HepG2 (cell line): ENCODE data around the gene RAPGEF2. TPM values are rescaled to one million over a fixed set of nuclear protein-coding genes. Genes with fewer than 3 reads are reported as not detected.

Source experiments
- ATAC-seq: fragments of 200-7000 bp; cut with Tn5 transposase; 3 replicates; pipeline ENCODE4 v1.9.1; 2020; ENCODE audit warnings: mild to moderate bottlenecking, moderate library complexity
- BruUV-seq: library from RNA; stranded (reverse); fragments of 400-500 nt; replicated peaks from 2 replicates; lab custom pipeline; 2021; lab: Mats Ljungman, UMichigan
- CTCF ChIA-PET: fragments of 300-600 bp; formaldehyde crosslinking; extraction: SDS; loops from one replicate; lab custom pipeline; 2021; ENCODE audit warnings: low total read pairs, inconsistent platforms, low intra/inter-chr PET ratio; lab: Yijun Ruan, JAX
- POLR2A ChIA-PET: fragments of 350-600 bp; sonication (Branson Sonifier 250); formaldehyde crosslinking; loops from one replicate; lab custom pipeline; 2020; ENCODE audit warnings: antibody characterized with exemption, inconsistent platforms; lab: Yijun Ruan, JAX
- DNase-seq: peaks from one replicate; pipeline ENCODE4 v3.0.0-alpha.2; 2015; ENCODE audit warnings: low spot score
- FAIRE-seq: peaks from 3 replicates; lab custom pipeline; 2011; peaks lifted over from hg19 to GRCh38; lab: Jason Lieb, UNC
- H2AFZ ChIP-seq: one replicate; pipeline ENCODE4 v1.6.1; 2011; ENCODE audit warnings: low read length, inconsistent platforms
- H3K27ac ChIP-seq: fragments of 300-600 bp; 3 replicates; pipeline ENCODE4 v1.8.0; 2011; ENCODE audit warnings: mixed run types, mild to moderate bottlenecking, mixed read lengths, low read length, inconsistent platforms; ENCODE audit not compliant: insufficient read depth; ENCODE audit errors: extremely low read length
- H3K27me3 ChIP-seq, 2 experiments: fragments of 200-600 bp in 1 of 2; 2 replicates in 1 of 2; 3 replicates in 1 of 2; pipeline versions ENCODE4 v1.6.0 to v1.8.0; 2011; ENCODE audit warnings: low read length in 2 of 2, mild to moderate bottlenecking in 2 of 2, moderate library complexity in 2 of 2, inconsistent platforms in 1 of 2; ENCODE audit not compliant: insufficient read depth in 2 of 2, control insufficient read depth in 1 of 2
- H3K36me3 ChIP-seq, 2 experiments: fragments of 200-600 bp in 1 of 2; replicated peaks in 1 of 2; 2 replicates in 1 of 2; 3 replicates in 1 of 2; pipeline versions ENCODE4 v1.5.1 to v1.8.0; 2011; ENCODE audit warnings: low read length in 2 of 2, inconsistent platforms in 1 of 2; ENCODE audit not compliant: insufficient read depth in 2 of 2, control insufficient read depth in 1 of 2
- H3K4me1 ChIP-seq: 2 replicates; pipeline ENCODE4 v1.5.1; 2012; ENCODE audit warnings: low read length, inconsistent platforms; ENCODE audit not compliant: insufficient read depth
- H3K4me2 ChIP-seq: 2 replicates; pipeline ENCODE4 v1.6.0; 2011; ENCODE audit warnings: low read depth, low read length, inconsistent platforms
- H3K4me3 ChIP-seq, 3 experiments: fragments of 200-600 bp in 1 of 3; sonication (generic), shearing (Covaris generic) in 1 of 3; replicated peaks in 1 of 3; 2 replicates each; pipeline ENCODE4 v1.5.1; 2011 to 2016; ENCODE audit warnings: low read length in 3 of 3, inconsistent platforms in 2 of 3, low read depth in 2 of 3, mild to moderate bottlenecking in 2 of 3, control low read depth in 1 of 3, mixed read lengths in 1 of 3; ENCODE audit not compliant: insufficient read depth in 1 of 3
- H3K79me2 ChIP-seq: one replicate; pipeline ENCODE4 v1.6.1; 2011; ENCODE audit warnings: low read length, inconsistent platforms; ENCODE audit not compliant: insufficient read depth
- H3K9ac ChIP-seq: 2 replicates; pipeline ENCODE4 v1.6.0; 2011; ENCODE audit warnings: mild to moderate bottlenecking, low read depth, low read length, inconsistent platforms; ENCODE audit not compliant: insufficient read depth
- H3K9me3 ChIP-seq: 2 replicates; pipeline ENCODE4 v1.5.1; 2012; ENCODE audit warnings: mild to moderate bottlenecking, low read length
- H4K20me1 ChIP-seq: 2 replicates; pipeline ENCODE4 v1.6.0; 2011; ENCODE audit warnings: inconsistent platforms, mild to moderate bottlenecking, low read length, moderate library complexity; ENCODE audit not compliant: insufficient read depth
- AGO1 ChIP-seq: fragments of 200-400 bp; formaldehyde crosslinking; IDR thresholded peaks from 2 replicates; pipeline ENCODE4 v1.6.1; 2017; ENCODE audit warnings: mild to moderate bottlenecking, low read depth, low read length, moderate library complexity; ENCODE audit not compliant: poor library complexity, severe bottlenecking
- ATRX ChIP-seq: sonication (generic); formaldehyde crosslinking; IDR thresholded peaks from 2 replicates; pipeline ENCODE4 v1.4.0; 2020; ENCODE audit warnings: missing genetic modification reagents, borderline replicate concordance
- GFI1 ChIP-seq: sonication (generic); formaldehyde crosslinking; IDR thresholded peaks from 2 replicates; pipeline ENCODE4 v1.5.0; 2020; ENCODE audit warnings: missing genetic modification reagents, mild to moderate bottlenecking, borderline replicate concordance
- MBD4 ChIP-seq: IDR thresholded peaks from 2 replicates; pipeline ENCODE4 v1.6.1; 2012; ENCODE audit warnings: low read length, inconsistent platforms, borderline replicate concordance
- NFIC ChIP-seq: IDR thresholded peaks from 2 replicates; pipeline ENCODE4 v1.6.1; 2012; ENCODE audit warnings: mild to moderate bottlenecking, low read length, inconsistent platforms
- PHF8 ChIP-seq: sonication (generic); formaldehyde crosslinking; IDR thresholded peaks from 2 replicates; pipeline ENCODE4 v1.5.0; 2020; ENCODE audit warnings: missing genetic modification reagents
- POLR2A ChIP-seq, 2 experiments: IDR thresholded peaks; 2 replicates each; pipeline ENCODE4 v1.6.1; 2011; ENCODE audit warnings: low read depth in 2 of 2, low read length in 2 of 2, mild to moderate bottlenecking in 1 of 2, moderate library complexity in 1 of 2; ENCODE audit not compliant: insufficient read depth in 1 of 2
- RXRB ChIP-seq: IDR thresholded peaks from 2 replicates; pipeline ENCODE4 v1.6.1; 2016; ENCODE audit warnings: borderline replicate concordance, missing genetic modification reagents, missing compliant biosample characterization
- ZNF550 ChIP-seq: sonication (generic); formaldehyde crosslinking; IDR thresholded peaks from 2 replicates; pipeline ENCODE4 v1.4.0; 2020; ENCODE audit warnings: mild to moderate bottlenecking, missing genetic modification reagents, borderline replicate concordance
- ZNF552 ChIP-seq: sonication (generic); formaldehyde crosslinking; IDR thresholded peaks from 2 replicates; pipeline ENCODE4 v1.9.0; 2022; ENCODE audit warnings: missing genetic modification reagents, mild to moderate bottlenecking, borderline replicate concordance
- ZNF703 ChIP-seq: sonication (generic); formaldehyde crosslinking; IDR thresholded peaks from 2 replicates; pipeline ENCODE4 v1.5.1; 2020; ENCODE audit warnings: missing genetic modification reagents, mild to moderate bottlenecking, moderate library complexity, borderline replicate concordance
- ZNF737 ChIP-seq: sonication (generic); formaldehyde crosslinking; IDR thresholded peaks from 2 replicates; pipeline ENCODE4 v1.5.0; 2020; ENCODE audit warnings: missing genetic modification reagents, mild to moderate bottlenecking, borderline replicate concordance
- ZNF775 ChIP-seq: sonication (generic); formaldehyde crosslinking; IDR thresholded peaks from 2 replicates; pipeline ENCODE4 v1.4.0; 2020; ENCODE audit warnings: missing genetic modification reagents, mild to moderate bottlenecking, moderate library complexity, borderline replicate concordance
- WGBS: methylation state at CpG from one replicate; pipeline ENCODE4 v1.1.6; 2017; ENCODE audit warnings: low lambda C conversion rate; 5-methylcytosine and 5-hydroxymethylcytosine counted together
- in situ Hi-C: cut with HindIII; loops from 2 replicates; pipeline ENCODE4 v1.10.0; 2017; ENCODE audit warnings: low pct_unique_long_range_greater_than_20kb; ENCODE audit not compliant: extremely low pct_ligation_motif_present
- intact Hi-C: fragments of 100-400 bp; cut with micrococcal nuclease; formaldehyde crosslinking; loops from one replicate; pipeline ENCODE4 v1.10.0; 2022; ENCODE audit not compliant: unreplicated experiment
- polyA plus RNA-seq, 8 experiments: library from polyadenylated mRNA; depleted of rRNA in 3 of 8; stranded (reverse) in 7 of 8; unstranded in 1 of 8; fragments of >200 nt; fragmentation: Illumina TruSeq in 4 of 8; extraction: Trizol in 4 of 8; gene quantifications; 2 replicates each; pipeline versions ENCODE4 v1.2.1 to v1.2.3, GENCODE V29; 2011 to 2016; ENCODE audit warnings: low read depth in 4 of 8, missing spikeins in 1 of 8, mixed read lengths in 1 of 8; ENCODE audit not compliant: insufficient read depth in 1 of 8
- total RNA-seq, 5 experiments: library from RNA; depleted of rRNA; stranded (reverse); fragments of >200 nt; fragmentation: Illumina TruSeq; extraction: Trizol; gene quantifications; 2 replicates each; pipeline ENCODE4 v1.2.3, GENCODE V29; 2016; ENCODE audit warnings: low read depth in 1 of 5
- TF ChIP-seq, protein P1 (sequence below): sonication (generic); formaldehyde crosslinking; IDR thresholded peaks from 2 replicates; pipeline ENCODE4 v1.4.0; 2020; ENCODE audit warnings: missing genetic modification reagents
- TF ChIP-seq, protein P2 (sequence below): sonication (generic); formaldehyde crosslinking; IDR thresholded peaks from 2 replicates; pipeline ENCODE4 v1.4.0; 2020; ENCODE audit warnings: missing genetic modification reagents, borderline replicate concordance

Gene RAPGEF2
- total and polyA plus RNA-seq, 2 of the 13 experiments (the other 11 are each of a cell fraction or from before 2014, with no cell fraction given) = 19.2 to 23.0 TPM

DNA sequence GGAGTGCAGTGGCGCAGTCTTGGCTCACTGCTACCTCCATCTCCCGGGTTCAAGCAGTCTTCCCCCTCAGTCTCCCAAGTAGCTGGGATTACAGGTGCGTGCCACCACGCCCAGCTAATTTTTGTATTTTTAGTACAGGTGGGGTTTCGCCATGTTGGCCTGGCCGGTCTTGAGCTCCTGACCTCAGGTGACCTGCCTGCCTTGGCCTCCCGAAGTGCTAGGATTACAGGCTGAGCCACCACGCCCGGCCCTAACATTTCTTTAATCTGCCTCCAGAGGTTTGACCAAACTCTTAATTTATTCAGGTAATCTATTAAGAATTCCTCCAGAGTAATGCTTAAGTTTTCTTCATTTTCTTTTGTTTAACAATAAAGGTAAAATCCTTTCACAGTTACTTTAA lies 171.0 kb downstream of the RAPGEF2 start:
- Histone ChIP-seq H3K36me3 (no peaks in the 10 kb centered on the region), H3K4me1 (peaks cover 26% of the 10 kb centered on the region), H4K20me1 (no peaks in the 10 kb centered on the region), H3K4me3 (no peak overlapping the region), H2AFZ (no peak overlapping the region), H3K4me2 (no peak overlapping the region), H3K27me3 (no peaks in the 10 kb centered on the region), H3K27ac (no peak overlapping the region), H3K9ac (no peak overlapping the region), H3K79me2 (no peaks in the 10 kb centered on the region), H3K9me3 (no peaks in the 10 kb centered on the region)
- in situ Hi-C loops = no loop called here
- ChIA-PET POLR2A (no interaction called here), CTCF (no interaction called here)
- no peak for DNase-seq
- BruUV-seq = no TSS peak
- no peak for ATAC-seq
- intact Hi-C loops = no loop called here
- WGBS = 96% methylated on average over 9 of the region's 9 CpGs
- FAIRE-seq = no peak
- TF ChIP-seq ZNF775 (CRISPR knock-in tag) (no peak), ATRX (CRISPR knock-in tag) (no peak), ZNF550 (CRISPR knock-in tag) (no peak), MBD4 (no peak), AGO1 (no peak), GFI1 (CRISPR knock-in tag) (no peak), NFIC (no peak), ZNF737 (CRISPR knock-in tag) (no peak), ZNF703 (CRISPR knock-in tag) (no peak), PHF8 (CRISPR knock-in tag) (no peak), ZNF552 (CRISPR knock-in tag) (no peak), POLR2A (IDR thresholded peaks at IDR 0.05; ENCODE audit: insufficient read depth in 1 of 2, low read depth in 2 of 2, low read length in 2 of 2) (no peak), RXRB (CRISPR knock-in tag) (no peak)
- TF ChIP-seq, protein P1, sequence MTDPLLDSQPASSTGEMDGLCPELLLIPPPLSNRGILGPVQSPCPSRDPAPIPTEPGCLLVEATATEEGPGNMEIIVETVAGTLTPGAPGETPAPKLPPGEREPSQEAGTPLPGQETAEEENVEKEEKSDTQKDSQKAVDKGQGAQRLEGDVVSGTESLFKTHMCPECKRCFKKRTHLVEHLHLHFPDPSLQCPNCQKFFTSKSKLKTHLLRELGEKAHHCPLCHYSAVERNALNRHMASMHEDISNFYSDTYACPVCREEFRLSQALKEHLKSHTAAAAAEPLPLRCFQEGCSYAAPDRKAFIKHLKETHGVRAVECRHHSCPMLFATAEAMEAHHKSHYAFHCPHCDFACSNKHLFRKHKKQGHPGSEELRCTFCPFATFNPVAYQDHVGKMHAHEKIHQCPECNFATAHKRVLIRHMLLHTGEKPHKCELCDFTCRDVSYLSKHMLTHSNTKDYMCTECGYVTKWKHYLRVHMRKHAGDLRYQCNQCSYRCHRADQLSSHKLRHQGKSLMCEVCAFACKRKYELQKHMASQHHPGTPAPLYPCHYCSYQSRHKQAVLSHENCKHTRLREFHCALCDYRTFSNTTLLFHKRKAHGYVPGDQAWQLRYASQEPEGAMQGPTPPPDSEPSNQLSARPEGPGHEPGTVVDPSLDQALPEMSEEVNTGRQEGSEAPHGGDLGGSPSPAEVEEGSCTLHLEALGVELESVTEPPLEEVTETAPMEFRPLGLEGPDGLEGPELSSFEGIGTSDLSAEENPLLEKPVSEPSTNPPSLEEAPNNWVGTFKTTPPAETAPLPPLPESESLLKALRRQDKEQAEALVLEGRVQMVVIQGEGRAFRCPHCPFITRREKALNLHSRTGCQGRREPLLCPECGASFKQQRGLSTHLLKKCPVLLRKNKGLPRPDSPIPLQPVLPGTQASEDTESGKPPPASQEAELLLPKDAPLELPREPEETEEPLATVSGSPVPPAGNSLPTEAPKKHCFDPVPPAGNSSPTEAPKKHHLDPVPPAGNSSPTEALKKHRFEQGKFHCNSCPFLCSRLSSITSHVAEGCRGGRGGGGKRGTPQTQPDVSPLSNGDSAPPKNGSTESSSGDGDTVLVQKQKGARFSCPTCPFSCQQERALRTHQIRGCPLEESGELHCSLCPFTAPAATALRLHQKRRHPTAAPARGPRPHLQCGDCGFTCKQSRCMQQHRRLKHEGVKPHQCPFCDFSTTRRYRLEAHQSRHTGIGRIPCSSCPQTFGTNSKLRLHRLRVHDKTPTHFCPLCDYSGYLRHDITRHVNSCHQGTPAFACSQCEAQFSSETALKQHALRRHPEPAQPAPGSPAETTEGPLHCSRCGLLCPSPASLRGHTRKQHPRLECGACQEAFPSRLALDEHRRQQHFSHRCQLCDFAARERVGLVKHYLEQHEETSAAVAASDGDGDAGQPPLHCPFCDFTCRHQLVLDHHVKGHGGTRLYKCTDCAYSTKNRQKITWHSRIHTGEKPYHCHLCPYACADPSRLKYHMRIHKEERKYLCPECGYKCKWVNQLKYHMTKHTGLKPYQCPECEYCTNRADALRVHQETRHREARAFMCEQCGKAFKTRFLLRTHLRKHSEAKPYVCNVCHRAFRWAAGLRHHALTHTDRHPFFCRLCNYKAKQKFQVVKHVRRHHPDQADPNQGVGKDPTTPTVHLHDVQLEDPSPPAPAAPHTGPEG (CRISPR knock-in tag) = no peak
- TF ChIP-seq, protein P2, sequence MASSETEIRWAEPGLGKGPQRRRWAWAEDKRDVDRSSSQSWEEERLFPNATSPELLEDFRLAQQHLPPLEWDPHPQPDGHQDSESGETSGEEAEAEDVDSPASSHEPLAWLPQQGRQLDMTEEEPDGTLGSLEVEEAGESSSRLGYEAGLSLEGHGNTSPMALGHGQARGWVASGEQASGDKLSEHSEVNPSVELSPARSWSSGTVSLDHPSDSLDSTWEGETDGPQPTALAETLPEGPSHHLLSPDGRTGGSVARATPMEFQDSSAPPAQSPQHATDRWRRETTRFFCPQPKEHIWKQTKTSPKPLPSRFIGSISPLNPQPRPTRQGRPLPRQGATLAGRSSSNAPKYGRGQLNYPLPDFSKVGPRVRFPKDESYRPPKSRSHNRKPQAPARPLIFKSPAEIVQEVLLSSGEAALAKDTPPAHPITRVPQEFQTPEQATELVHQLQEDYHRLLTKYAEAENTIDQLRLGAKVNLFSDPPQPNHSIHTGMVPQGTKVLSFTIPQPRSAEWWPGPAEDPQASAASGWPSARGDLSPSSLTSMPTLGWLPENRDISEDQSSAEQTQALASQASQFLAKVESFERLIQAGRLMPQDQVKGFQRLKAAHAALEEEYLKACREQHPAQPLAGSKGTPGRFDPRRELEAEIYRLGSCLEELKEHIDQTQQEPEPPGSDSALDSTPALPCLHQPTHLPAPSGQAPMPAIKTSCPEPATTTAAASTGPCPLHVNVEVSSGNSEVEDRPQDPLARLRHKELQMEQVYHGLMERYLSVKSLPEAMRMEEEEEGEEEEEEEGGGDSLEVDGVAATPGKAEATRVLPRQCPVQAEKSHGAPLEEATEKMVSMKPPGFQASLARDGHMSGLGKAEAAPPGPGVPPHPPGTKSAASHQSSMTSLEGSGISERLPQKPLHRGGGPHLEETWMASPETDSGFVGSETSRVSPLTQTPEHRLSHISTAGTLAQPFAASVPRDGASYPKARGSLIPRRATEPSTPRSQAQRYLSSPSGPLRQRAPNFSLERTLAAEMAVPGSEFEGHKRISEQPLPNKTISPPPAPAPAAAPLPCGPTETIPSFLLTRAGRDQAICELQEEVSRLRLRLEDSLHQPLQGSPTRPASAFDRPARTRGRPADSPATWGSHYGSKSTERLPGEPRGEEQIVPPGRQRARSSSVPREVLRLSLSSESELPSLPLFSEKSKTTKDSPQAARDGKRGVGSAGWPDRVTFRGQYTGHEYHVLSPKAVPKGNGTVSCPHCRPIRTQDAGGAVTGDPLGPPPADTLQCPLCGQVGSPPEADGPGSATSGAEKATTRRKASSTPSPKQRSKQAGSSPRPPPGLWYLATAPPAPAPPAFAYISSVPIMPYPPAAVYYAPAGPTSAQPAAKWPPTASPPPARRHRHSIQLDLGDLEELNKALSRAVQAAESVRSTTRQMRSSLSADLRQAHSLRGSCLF (CRISPR knock-in tag) = no peak
